Mucosa of gallbladder (tissue), 1 donor: ENCODE data around the gene TM9SF1. TPM values are rescaled to one million over a fixed set of nuclear protein-coding genes. Genes with fewer than 3 reads are reported as not detected.

ENCODE experiments used
- DNase-seq: peaks from one replicate; pipeline ENCODE4 v3.0.0-alpha.2; 2020; ENCODE audit warnings: low spot score
- total RNA-seq: library from RNA; stranded (reverse); gene quantifications from one replicate; pipeline ENCODE4 v1.2.1, GENCODE V29; 2021
- donor health status: DM: no; HTN: no; CAD: no.

The TM9SF1 gene
- total RNA-seq, 1 donor from 2014 or later = 94.1 TPM

GRCh38 chr14:24196071-24197055 is 1.1 kb upstream of the TM9SF1 start:
- DNase-seq = no peak

- DNase-seq = no peak
These were observed 412 bp downstream of the TM9SF1 start for GRCh38 chr14:24194873-24195185.

GRCh38 chr14:24194186-24194872 is 912 bp downstream of the TM9SF1 start:
- DNase-seq = no peak

- DNase-seq = no peak
These were observed 2.3 kb downstream of the TM9SF1 start for GRCh38 chr14:24192933-24193332.

DNA sequence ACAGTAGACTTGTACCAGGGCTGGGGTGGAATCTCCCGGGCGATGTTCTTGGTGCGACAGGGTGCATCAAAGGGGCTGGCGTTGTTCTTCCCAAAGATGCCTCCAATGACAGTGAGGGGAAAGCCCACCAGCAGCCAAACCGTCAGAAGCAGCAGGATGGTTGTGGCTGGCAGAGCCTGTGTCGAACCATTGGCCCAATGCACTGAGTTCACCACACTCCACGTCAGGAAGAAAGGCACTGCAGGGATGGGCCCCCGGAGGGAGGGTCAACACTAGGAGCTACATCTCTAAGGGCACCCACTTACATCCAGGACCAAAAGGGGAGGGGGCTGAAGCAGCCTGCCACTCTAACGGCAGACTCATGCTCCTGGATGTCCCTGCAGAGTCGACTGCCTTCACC is 4.8 kb downstream of the TM9SF1 start:
- DNase-seq = no peak

- no peak for DNase-seq
These were observed 5.8 kb downstream of the TM9SF1 start for GRCh38 chr14:24189460-24189859.

GRCh38 chr14:24189059-24189375 is 6.2 kb downstream of the TM9SF1 start:
- no peak for DNase-seq

DNA sequence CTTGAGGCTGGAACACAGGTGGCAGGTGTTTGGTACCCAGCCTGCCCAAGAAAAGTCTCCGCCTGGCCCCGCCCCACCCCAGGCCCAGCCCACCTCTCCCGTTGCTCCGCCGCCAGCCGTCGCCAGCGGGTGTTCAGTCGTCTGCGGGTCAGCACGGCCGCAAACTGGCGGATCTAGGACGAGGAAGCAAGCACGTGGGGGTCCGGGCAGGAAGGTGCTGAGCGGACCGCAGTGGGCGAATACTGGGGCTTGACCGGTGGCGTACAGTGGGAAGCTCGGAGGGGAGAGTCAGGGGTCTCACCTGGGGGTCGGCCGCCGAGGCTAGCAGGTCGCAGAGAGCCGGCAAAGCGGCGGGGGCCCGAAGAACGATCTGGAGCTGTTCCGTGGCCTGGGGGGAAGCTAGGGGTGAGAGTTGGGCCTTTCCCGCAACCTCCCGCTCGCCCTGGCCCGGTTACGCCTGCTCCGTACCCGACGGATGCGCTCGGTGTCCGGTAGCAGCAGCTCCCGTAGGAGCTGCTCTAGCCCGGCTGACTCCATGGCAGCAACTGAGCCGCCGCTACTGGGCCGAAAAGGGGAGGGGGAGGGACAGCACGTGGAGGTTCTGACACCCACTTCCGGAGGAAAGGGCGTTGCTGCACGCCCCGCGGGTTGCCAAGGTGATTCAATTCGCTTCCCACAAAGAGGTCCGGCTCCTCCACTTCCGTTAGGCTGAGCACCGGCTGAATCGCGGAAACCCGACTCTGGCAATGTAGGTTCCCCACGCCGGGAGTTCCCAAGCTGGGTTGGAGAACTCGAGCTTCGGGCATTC is 6.8 kb downstream of the TM9SF1 start, which contains the start of gene IPO4:
IPO4 (minus strand) TSS at position 566 of the 808 bp plus-strand sequence; CDS start at position 537, 29 bp downstream.
- DNase-seq = peak; percentile 96

DNA sequence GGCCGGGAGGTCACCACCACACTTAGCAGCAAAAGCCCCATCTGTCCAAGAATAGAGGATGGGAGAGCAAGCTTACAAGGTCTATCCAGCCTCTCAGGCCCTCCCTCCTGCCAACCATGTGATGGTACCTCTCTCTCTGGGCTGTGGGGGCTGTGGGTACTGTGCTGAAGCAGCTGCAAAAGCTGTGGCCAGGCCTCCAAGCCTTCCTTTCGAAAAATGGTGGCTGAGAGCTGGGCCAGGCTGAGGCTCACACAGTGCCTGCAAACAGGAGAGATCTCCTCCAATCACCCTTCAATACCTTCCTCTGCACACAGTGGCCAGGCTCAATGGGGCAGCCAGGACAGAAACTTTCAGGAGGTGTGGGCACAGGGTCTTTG is 7.7 kb downstream of the TM9SF1 start:
- no peak for DNase-seq

GRCh38 chr14:24186831-24187538 is 8.3 kb downstream of the TM9SF1 start:
- no peak for DNase-seq

- no peak for DNase-seq
These were observed 9.5 kb downstream of the TM9SF1 start for GRCh38 chr14:24185741-24186140.

DNA sequence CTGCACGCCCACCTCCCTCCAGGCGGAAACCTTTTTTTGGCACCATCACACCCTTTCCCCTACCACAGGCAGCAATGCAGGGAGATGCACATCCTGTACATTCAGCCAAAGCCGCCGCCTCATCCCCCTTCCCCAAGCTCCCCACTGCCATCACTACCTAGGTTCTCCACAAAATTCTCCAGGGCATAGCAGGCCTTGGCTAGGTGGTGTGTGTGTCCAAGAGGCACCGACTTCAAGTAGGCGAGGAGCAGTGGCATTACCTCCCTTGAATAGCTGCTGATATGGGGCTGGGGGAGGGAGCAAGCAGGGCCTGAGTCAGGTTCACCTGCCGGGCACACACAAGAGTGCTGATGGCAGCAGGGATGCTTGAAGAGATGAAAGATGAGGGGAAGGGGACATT is 10.2 kb downstream of the TM9SF1 start:
- no peak for DNase-seq

DNA sequence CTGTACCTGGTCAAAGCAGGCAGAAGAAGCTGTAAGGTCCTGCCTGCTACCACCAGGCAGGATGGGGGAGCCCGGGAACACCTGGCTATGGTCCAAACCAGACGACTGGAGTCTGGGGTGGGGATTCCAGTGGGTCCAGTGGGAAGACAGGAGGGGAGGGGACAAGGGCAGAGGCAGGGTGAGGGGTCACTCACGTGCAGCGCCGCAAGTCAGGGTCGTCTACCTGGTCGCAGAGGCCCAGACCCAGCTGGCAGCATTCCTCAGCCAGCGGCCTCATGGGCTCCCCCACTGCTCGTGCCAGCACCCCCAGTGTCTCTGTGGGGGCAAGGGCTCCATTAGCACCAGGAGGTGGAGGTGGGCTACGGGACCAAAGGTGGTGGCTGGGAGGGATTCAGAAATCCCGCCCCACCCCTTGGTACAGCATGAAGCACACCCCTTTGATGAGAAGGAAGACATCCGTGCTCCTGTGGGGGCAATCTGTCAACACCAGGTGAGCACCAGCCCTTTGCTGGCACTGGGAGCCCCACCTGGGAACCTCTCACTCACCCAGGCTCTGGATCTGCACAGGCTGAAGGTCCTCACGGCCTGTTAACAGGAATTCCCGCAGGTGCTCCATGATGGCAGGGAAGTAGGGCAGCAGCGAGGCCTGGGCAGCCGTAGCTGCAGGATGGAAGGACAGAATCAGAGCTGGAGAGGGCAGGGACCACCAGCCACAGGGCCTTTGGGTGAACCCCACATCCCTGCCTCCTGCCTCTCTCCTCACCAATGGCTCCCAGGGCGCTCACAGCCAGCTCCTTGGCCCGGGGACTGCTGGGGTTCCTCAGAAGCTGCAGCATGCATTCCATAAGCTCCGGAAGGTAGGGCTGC is 10.9 kb downstream of the TM9SF1 start:
- DNase-seq = no peak

- DNase-seq = no peak
These were observed 12.2 kb downstream of the TM9SF1 start for GRCh38 chr14:24183014-24183481.

GRCh38 chr14:24182110-24182882 is 12.9 kb downstream of the TM9SF1 start:
- DNase-seq = no peak

- DNase-seq = no peak
These were observed 13.7 kb downstream of the TM9SF1 start for GRCh38 chr14:24181371-24182077.

GRCh38 chr14:24179961-24180796 is 15.1 kb downstream of the TM9SF1 start:
- DNase-seq = no peak

DNA sequence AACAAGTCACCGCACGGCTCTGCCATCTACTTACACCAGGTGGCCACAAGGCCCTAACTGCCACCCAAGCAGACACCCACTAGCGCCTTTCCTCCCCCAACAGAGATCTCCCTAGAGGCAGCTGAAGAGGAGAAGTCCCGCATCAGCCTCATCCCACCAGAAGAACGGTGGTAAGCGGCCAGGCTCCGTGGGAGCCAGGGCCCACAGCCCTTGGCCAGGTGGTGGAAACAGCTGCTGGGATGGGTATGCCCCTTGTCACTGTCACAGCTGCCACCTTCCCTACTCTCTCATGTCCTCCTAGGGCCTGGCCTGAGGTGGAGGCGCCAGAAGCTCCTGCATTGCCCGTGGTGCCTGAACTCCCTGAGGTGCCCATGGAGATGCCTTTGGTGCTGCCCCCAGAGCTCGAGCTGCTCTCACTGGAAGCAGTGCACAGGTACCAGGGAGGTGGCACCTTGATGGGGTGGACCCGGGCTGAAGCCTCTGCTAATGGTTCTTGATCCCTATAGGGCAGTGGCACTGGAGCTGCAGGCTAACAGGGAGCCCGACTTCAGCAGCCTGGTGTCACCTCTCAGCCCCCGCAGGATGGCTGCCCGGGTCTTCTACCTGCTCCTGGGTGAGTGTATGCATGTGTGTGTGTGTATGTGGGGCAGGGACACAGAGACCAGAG is 15.8 kb downstream of the TM9SF1 start:
- DNase-seq = no peak
